Hepatic stellate cell (primary cell): ENCODE measurements around the gene MBTPS1.
A peak's percentile ranks its signal among the peaks of the same experiment; 100 is the strongest.

Experiments
- DNase-seq: peaks from one replicate; pipeline ENCODE4 v3.0.0; 2011; ENCODE audit warnings: low spot score

The MBTPS1 gene

GRCh38 chr16:84116720-84117493 is at the start of gene MBTPS1:
TSS of gene MBTPS1 (minus strand) at chr16:84116942. CDS start at chr16:84101783, 15,159 bp downstream.
- DNase-seq, result peak; percentile 98

GRCh38 chr16:84165746-84166145 is 49.0 kb upstream of the MBTPS1 start:
- DNase-seq, result no peak

GRCh38 chr16:84161801-84162200 is 45.1 kb upstream of the MBTPS1 start:
- no peak for DNase-seq

- no peak for DNase-seq
Observed at GRCh38 chr16:84161037-84161436, 44.3 kb upstream of the MBTPS1 start.

GRCh38 chr16:84159800-84160199 is 43.1 kb upstream of the MBTPS1 start:
- no peak for DNase-seq

GRCh38 chr16:84159007-84159406 is 42.3 kb upstream of the MBTPS1 start:
- DNase-seq, result no peak

GRCh38 chr16:84156342-84156784 is 39.6 kb upstream of the MBTPS1 start:
- no peak for DNase-seq

GRCh38 chr16:84155771-84156170 is 39.0 kb upstream of the MBTPS1 start:
- DNase-seq, result no peak

- DNase-seq, result no peak
Observed at GRCh38 chr16:84155226-84155625, 38.5 kb upstream of the MBTPS1 start.

- DNase-seq, result no peak
Observed at GRCh38 chr16:84153660-84154214, 37.0 kb upstream of the MBTPS1 start.

GRCh38 chr16:84150926-84151325 is 34.2 kb upstream of the MBTPS1 start:
- DNase-seq, result no peak

GRCh38 chr16:84144859-84145639 is 28.3 kb upstream of the MBTPS1 start, which contains the start of the genes DNAAF1 and HSDL1:
TSS of gene DNAAF1 (plus strand) at chr16:84145308. CDS start at chr16:84145441, 133 bp downstream.
TSS of gene HSDL1 (minus strand) at chr16:84145177. CDS start at chr16:84131321, 13,856 bp downstream.
- peak; percentile 98 for DNase-seq

GRCh38 chr16:84144209-84144858 is 27.6 kb upstream of the MBTPS1 start:
- peak; percentile 40 for DNase-seq

GRCh38 chr16:84143784-84144199 is 27.1 kb upstream of the MBTPS1 start:
- DNase-seq, result no peak

- DNase-seq, result no peak
Observed at GRCh38 chr16:84143081-84143480, 26.3 kb upstream of the MBTPS1 start.

- no peak for DNase-seq
Observed at GRCh38 chr16:84141143-84141670, 24.5 kb upstream of the MBTPS1 start.

GRCh38 chr16:84139628-84140258 is 23.0 kb upstream of the MBTPS1 start:
- no peak for DNase-seq

- DNase-seq, result no peak
Observed at GRCh38 chr16:84138824-84139627, 22.3 kb upstream of the MBTPS1 start.

- no peak for DNase-seq
Observed at GRCh38 chr16:84138500-84138823, 21.7 kb upstream of the MBTPS1 start.

GRCh38 chr16:84137769-84138357 is 21.1 kb upstream of the MBTPS1 start:
- DNase-seq, result no peak
